Endothelial cell of umbilical vein (primary cell): ENCODE results near the gene RHBDD3. TPM values are rescaled to one million over a fixed set of nuclear protein-coding genes. Genes with fewer than 3 reads are reported as not detected.

Experiments used
- BruUV-seq: library from RNA; stranded (reverse); fragments of 400-500 nt; replicated peaks from 2 replicates; lab custom pipeline; 2021; lab: Mats Ljungman, UMichigan
- CTCF ChIA-PET: fragments of 300-600, 350-600 bp; sonication (Branson Sonifier 250); formaldehyde crosslinking; loops from one replicate; lab custom pipeline; 2021; ENCODE audit warnings: antibody characterized with exemption, inconsistent platforms; lab: Charles Lee
- POLR2A ChIA-PET: fragments of 300-600, 350-600 bp; sonication (Branson Sonifier 250); formaldehyde crosslinking; loops from one replicate; lab custom pipeline; 2021; ENCODE audit warnings: antibody characterized with exemption, inconsistent platforms; lab: Charles Lee
- DNase-seq: peaks from one replicate; pipeline ENCODE4 v3.0.0-alpha.2; 2011; ENCODE audit warnings: low read depth, low spot score
- FAIRE-seq: peaks from 2 replicates; lab custom pipeline; 2011; peaks lifted over from hg19 to GRCh38; lab: Jason Lieb, UNC
- H2AFZ ChIP-seq: 2 replicates; pipeline ENCODE4 v1.6.0; 2012; ENCODE audit warnings: low read depth, low read length, control low read depth, inconsistent platforms
- H3K27ac ChIP-seq: 2 replicates; pipeline ENCODE4 v1.5.1; 2011; ENCODE audit warnings: low read depth, mild to moderate bottlenecking, control low read depth, low read length, moderate library complexity; ENCODE audit not compliant: insufficient read depth
- H3K27me3 ChIP-seq, 2 experiments: 2 replicates each; pipeline versions ENCODE4 v1.6.0 to v1.6.1; 2011; ENCODE audit warnings: low read length in 2 of 2, mixed read lengths in 1 of 2; ENCODE audit not compliant: control insufficient read depth in 2 of 2, insufficient read depth in 2 of 2
- H3K36me3 ChIP-seq, 2 experiments: 2 replicates in 1 of 2; 3 replicates in 1 of 2; pipeline ENCODE4 v1.5.1; 2011; ENCODE audit warnings: low read length in 2 of 2, mild to moderate bottlenecking in 1 of 2, moderate library complexity in 1 of 2; ENCODE audit not compliant: control insufficient read depth in 2 of 2, insufficient read depth in 2 of 2; ENCODE audit errors: extremely low read depth in 1 of 2
- H3K4me1 ChIP-seq: 3 replicates; pipeline ENCODE4 v1.5.1; 2011; ENCODE audit warnings: mild to moderate bottlenecking, low read length; ENCODE audit not compliant: control insufficient read depth, insufficient read depth; ENCODE audit errors: extremely low read depth
- H3K4me2 ChIP-seq: 2 replicates; pipeline ENCODE4 v1.6.1; 2011; ENCODE audit warnings: low read length, control low read depth, mixed read lengths; ENCODE audit not compliant: insufficient read depth
- H3K4me3 ChIP-seq, 3 experiments: fragments of 200-600 bp in 1 of 3; sonication (generic), shearing (Covaris generic) in 1 of 3; replicated peaks in 1 of 3; 2 replicates each; pipeline ENCODE4 v1.5.1; 2011 to 2016; ENCODE audit warnings: control low read depth in 3 of 3, low read length in 3 of 3, mild to moderate bottlenecking in 2 of 3, inconsistent platforms in 1 of 3, low read depth in 1 of 3, moderate library complexity in 1 of 3; ENCODE audit not compliant: insufficient read depth in 1 of 3
- H3K79me2 ChIP-seq: 2 replicates; pipeline ENCODE4 v1.6.0; 2012; ENCODE audit warnings: low read length, inconsistent platforms; ENCODE audit not compliant: control insufficient read depth, insufficient read depth
- H3K9ac ChIP-seq: replicated peaks from 2 replicates; pipeline ENCODE3; 2011; ENCODE audit warnings: low read length, control low read depth; ENCODE audit not compliant: insufficient read depth; ENCODE audit errors: extremely low read depth
- H3K9me1 ChIP-seq: replicated peaks from 3 replicates; pipeline ENCODE4 v1.6.0; 2011; ENCODE audit warnings: mild to moderate bottlenecking, low read length; ENCODE audit not compliant: control insufficient read depth, insufficient read depth; ENCODE audit errors: extremely low read depth
- H3K9me3 ChIP-seq: replicated peaks from 2 replicates; pipeline ENCODE4 v1.5.1; 2012; ENCODE audit warnings: low read length, inconsistent platforms; ENCODE audit not compliant: control insufficient read depth, insufficient read depth
- H4K20me1 ChIP-seq: replicated peaks from 2 replicates; pipeline ENCODE3; 2011; ENCODE audit warnings: mild to moderate bottlenecking, low read length; ENCODE audit not compliant: control insufficient read depth, insufficient read depth; ENCODE audit errors: extremely low read depth
- GATA2 ChIP-seq: IDR thresholded peaks from 2 replicates; pipeline ENCODE4 v1.7.0; 2011; ENCODE audit warnings: low read depth, mild to moderate bottlenecking, moderate library complexity, mixed read lengths, low read length; ENCODE audit not compliant: insufficient read length, insufficient read depth
- MYC ChIP-seq: IDR thresholded peaks from one replicate; pipeline ENCODE4 v1.6.1; 2011; ENCODE audit warnings: mild to moderate bottlenecking, low read depth, low read length
- POLR2AphosphoS5 ChIP-seq: IDR thresholded peaks from 2 replicates; pipeline ENCODE4 v1.6.1; 2012; ENCODE audit warnings: low read depth, mild to moderate bottlenecking, control low read depth, low read length, moderate library complexity; ENCODE audit not compliant: insufficient read depth
- dilution Hi-C: fragments of 300-500 bp; cut with MboI; formaldehyde crosslinking; loops from one replicate; pipeline ENCODE4 v1.15.0; 2019; ENCODE audit warnings: low sequenced_read_pairs; ENCODE audit not compliant: extremely low pct_ligation_motif_present
- intact Hi-C: fragments of 100-400 bp; cut with micrococcal nuclease; formaldehyde crosslinking; loops from one replicate; pipeline ENCODE4 v1.10.0; 2022
- polyA plus RNA-seq, 4 experiments: library from polyadenylated mRNA; depleted of rRNA in 3 of 4; stranded (reverse) in 3 of 4; unstranded in 1 of 4; fragments of >200 nt; gene quantifications; 2 replicates each; pipeline versions ENCODE4 v1.2.1 to v1.2.3, GENCODE V29; 2011 to 2012; ENCODE audit warnings: missing spikeins in 1 of 4
- total RNA-seq: library from RNA; stranded (reverse); gene quantifications from 2 replicates; pipeline ENCODE4 v1.2.3, GENCODE V29; 2021

The RHBDD3 gene
- total and polyA plus RNA-seq, 2 donors (not counting 3 experiments of a cell fraction or from before 2014, with no cell fraction given), result 31.3 to 37.2 TPM

GRCh38 chr22:29270475-29271271 lies 2.9 kb upstream of the RHBDD3 start:
- peaks cover 94% of the 10 kb centered on the region for H3K79me2 ChIP-seq
- ChIA-PET CTCF (no interaction called here), POLR2A (interaction anchor here (0.5 kb wide), 1 partner anchor 74 kb away, joined by 3 read pairs; no protein-coding TSS in a partner anchor)
- no peak overlapping the region for H2AFZ ChIP-seq
- TF ChIP-seq POLR2AphosphoS5, result no peak
- TF ChIP-seq GATA2, result no peak
- no peaks in the 10 kb centered on the region for H3K9me3 ChIP-seq
- DNase-seq (peak; percentile 57), FAIRE-seq (no peak)
- H3K27me3 ChIP-seq, result no peaks in the 10 kb centered on the region
- no TSS peak for BruUV-seq
- intact Hi-C loops, result no loop called here
- peak overlapping the region in 2 of 3 experiments; percentile 84 to 85 for H3K4me3 ChIP-seq
- peaks cover 8 to 41% of the 10 kb centered on the region in 2 experiments for H3K36me3 ChIP-seq
- peaks cover 40% of the 10 kb centered on the region for H3K4me1 ChIP-seq
- dilution Hi-C loops, result no loop called here
- peaks cover 21% of the 10 kb centered on the region for H4K20me1 ChIP-seq
- peak overlapping the region; percentile 37 for H3K9ac ChIP-seq
- H3K9me1 ChIP-seq, result no peaks in the 10 kb centered on the region
- peak overlapping the region; percentile 89 for H3K4me2 ChIP-seq
- no peak overlapping the region for H3K27ac ChIP-seq

- peaks cover 40% of the 10 kb centered on the region for H3K4me1 ChIP-seq
- TF ChIP-seq MYC (no peak), POLR2AphosphoS5 (no peak)
- no peaks in the 10 kb centered on the region for H3K9me3 ChIP-seq
- no peak for FAIRE-seq
- dilution Hi-C loops (no loop called here), intact Hi-C loops (loop anchor here (5.0 kb wide), 1 partner anchor 37 kb away; the partner anchor contains the start of gene GAS2L1)
- H3K9me1 ChIP-seq, result no peaks in the 10 kb centered on the region
- ChIA-PET CTCF (no interaction called here), POLR2A (no interaction called here)
- H4K20me1 ChIP-seq, result peaks cover 19% of the 10 kb centered on the region
- peak; percentile 16 for DNase-seq
- peaks cover 10 to 35% of the 10 kb centered on the region in 2 experiments for H3K36me3 ChIP-seq
- H3K4me2 ChIP-seq, result peak overlapping the region; percentile 89
- H3K4me3 ChIP-seq, result peak overlapping the region; percentile 75 to 85 (median 84)
- H3K27me3 ChIP-seq, result no peaks in the 10 kb centered on the region
- H3K79me2 ChIP-seq, result peaks cover 86% of the 10 kb centered on the region
- no peak overlapping the region for H2AFZ ChIP-seq
- no TSS peak for BruUV-seq
- peak overlapping the region; percentile 100 for H3K9ac ChIP-seq
- H3K27ac ChIP-seq, result no peak overlapping the region
Observed at GRCh38 chr22:29269731-29270474, 2.1 kb upstream of the RHBDD3 start.
